AG04449 (cell line): Measurements from ENCODE around the gene NAA35.

ENCODE experiments used
- CTCF ChIA-PET: fragments of 350-600 bp; formaldehyde crosslinking; extraction: SDS; loops from one replicate; lab custom pipeline; 2021; ENCODE audit warnings: antibody characterized with exemption; lab: Yijun Ruan, JAX
- POLR2A ChIA-PET: fragments of 400-600, 350-600 bp; formaldehyde crosslinking; extraction: SDS; loops from one replicate; lab custom pipeline; 2020; ENCODE audit warnings: antibody characterized with exemption, inconsistent platforms; lab: Yijun Ruan, JAX
- DNase-seq: peaks from one replicate; pipeline ENCODE4 v3.0.0-alpha.2; 2010; ENCODE audit warnings: low read depth, low spot score
- H3K4me3 ChIP-seq: 2 replicates; pipeline ENCODE4 v1.5.1; 2011; ENCODE audit warnings: low read depth, mild to moderate bottlenecking, control low read depth, low read length
- CTCF ChIP-seq: IDR thresholded peaks from one replicate; pipeline ENCODE4 v1.5.1; 2011; ENCODE audit warnings: mild to moderate bottlenecking, moderate library complexity, low read length, control low read depth, inconsistent platforms; ENCODE audit not compliant: insufficient read depth; ENCODE audit errors: missing control alignments

The NAA35 gene

GRCh38 chr9:85942913-85943709, 2.2 kb downstream of the NAA35 start:
- no peak for DNase-seq
- ChIA-PET POLR2A (no interaction called here), CTCF (interaction anchor here (1.2 kb wide), 1 partner anchor 13 kb away, joined by 3 read pairs; no protein-coding TSS in a partner anchor)
- no peak for TF ChIP-seq CTCF
- H3K4me3 ChIP-seq, result no peak overlapping the region

- POLR2A ChIA-PET, result no interaction called here
- DNase-seq, result no peak
- TF ChIP-seq CTCF, result no peak
Observed at GRCh38 chr9:85943757-85944430, 2.9 kb downstream of the NAA35 start.

GRCh38 chr9:85944672-85945071, 3.7 kb downstream of the NAA35 start:
- no peak for DNase-seq
- ChIA-PET CTCF (no interaction called here), POLR2A (no interaction called here)
- no peak overlapping the region for H3K4me3 ChIP-seq
- TF ChIP-seq CTCF, result no peak

More at GRCh38 chr9:85943757-85944430, 2.9 kb downstream of the NAA35 start:
- CTCF ChIA-PET, result no interaction called here
- no peak overlapping the region for H3K4me3 ChIP-seq

GRCh38 chr9:85949586-85950335, 8.8 kb downstream of the NAA35 start:
- POLR2A ChIA-PET, result no interaction called here
- no peak overlapping the region for H3K4me3 ChIP-seq
- DNase-seq, result no peak
- no peak for TF ChIP-seq CTCF
- CTCF ChIA-PET, result no interaction called here

GRCh38 chr9:85959955-85960354, 19.0 kb downstream of the NAA35 start:
- no peak for DNase-seq
- CTCF ChIA-PET, result no interaction called here
- POLR2A ChIA-PET, result no interaction called here
- no peak for TF ChIP-seq CTCF
- no peak overlapping the region for H3K4me3 ChIP-seq

GRCh38 chr9:85960688-85961093, 19.7 kb downstream of the NAA35 start:
- H3K4me3 ChIP-seq, result no peak overlapping the region
- ChIA-PET POLR2A (no interaction called here), CTCF (no interaction called here)
- TF ChIP-seq CTCF, result no peak
- DNase-seq, result no peak
